GM19099 (cell line): ENCODE data around the gene PRR15.

ENCODE experiments used
- POLR2A ChIP-seq: IDR thresholded peaks from 3 replicates; pipeline ENCODE4 v1.6.1; 2011; ENCODE audit warnings: low read depth; ENCODE audit not compliant: insufficient read length; ENCODE audit errors: extremely low read depth

Gene PRR15, protein sequence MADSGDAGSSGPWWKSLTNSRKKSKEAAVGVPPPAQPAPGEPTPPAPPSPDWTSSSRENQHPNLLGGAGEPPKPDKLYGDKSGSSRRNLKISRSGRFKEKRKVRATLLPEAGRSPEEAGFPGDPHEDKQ

DNA sequence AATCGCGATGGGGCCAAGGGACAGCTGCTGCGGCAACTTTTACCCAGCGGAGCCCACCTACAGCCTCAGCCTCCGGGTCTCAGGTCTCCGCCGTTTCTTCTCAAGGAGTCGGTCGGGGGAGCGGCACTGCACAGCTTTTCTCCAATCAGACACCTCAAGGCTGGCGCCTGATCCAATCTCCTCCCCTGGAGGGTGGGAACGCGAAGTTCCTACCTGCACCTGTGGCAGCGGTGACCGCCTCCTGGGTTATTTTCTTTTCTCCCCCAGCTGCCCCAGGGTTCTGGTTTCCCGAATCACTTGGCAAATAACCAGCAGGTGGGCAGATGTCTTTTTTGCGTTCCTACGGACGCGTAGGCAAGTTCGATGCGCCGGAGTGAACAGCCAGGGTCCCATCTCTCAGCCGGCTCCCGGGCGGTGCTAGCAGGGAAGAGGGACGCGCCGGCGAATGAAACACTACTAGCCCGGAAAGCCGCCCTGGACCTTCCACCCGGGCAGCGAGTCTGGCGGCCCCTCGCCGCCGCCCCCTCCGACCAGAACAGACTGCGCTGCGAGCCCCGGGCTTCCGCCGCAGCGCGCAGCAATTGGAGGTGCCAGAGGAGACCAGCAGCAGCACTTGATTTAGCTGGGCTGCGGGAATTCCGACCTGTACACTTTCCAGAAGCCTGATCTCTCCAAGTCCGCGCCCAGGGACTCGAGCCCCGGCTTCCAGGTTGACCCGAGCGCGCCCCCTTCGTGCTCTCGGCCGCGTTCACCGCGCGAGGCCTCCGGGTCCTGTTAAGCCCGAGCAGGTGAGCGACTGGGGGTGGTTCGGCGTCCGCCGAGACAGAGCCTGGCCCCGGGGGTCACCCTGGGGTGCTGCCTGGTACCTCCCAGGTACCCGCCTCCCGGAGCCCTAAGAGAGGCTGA is at the start of gene PRR15:
Gene PRR15 (plus strand): TSS at position 246 of the 906 bp plus-strand sequence. CDS start 2,495 bp downstream, outside the sequence.
- no peak for TF ChIP-seq POLR2A

DNA sequence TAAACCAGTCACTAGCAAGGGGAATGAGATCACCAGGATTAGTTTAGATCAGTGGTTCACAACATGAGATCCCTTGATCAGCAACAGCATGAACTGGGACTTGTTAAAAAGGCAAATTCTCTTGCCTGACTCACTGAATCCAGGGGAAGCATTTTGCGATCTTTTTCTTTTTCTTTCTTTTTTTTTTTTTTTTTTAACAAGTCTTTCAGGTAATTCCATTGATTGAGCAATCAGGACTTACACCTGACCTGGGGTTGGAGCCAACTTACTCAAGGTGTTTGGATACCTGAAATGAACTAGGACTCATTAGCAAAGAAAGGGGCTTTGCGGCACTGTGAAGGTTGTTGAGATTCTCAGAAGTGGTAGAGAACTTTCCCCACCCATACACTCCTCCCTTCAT is 47.1 kb upstream of the PRR15 start:
- no peak for TF ChIP-seq POLR2A

DNA sequence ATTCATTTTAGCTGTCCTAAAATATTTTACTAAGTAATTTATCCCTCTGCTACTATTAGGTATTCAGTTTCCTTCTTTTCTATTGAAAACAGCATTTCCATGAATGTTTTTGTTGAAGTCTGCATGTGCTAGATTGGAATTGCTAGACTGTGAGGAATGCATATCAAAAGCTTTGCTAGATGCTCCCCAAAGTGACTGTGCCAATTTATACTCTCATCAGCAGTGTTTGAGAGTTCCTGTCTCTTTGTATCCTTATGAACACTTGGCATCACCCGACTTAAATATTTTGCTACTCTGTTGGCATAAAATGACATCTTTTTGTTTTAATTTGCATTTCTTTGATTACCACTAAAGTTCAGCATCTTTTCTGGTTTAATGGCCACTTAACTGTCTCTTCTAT is 45.0 kb upstream of the PRR15 start:
- no peak for TF ChIP-seq POLR2A

DNA sequence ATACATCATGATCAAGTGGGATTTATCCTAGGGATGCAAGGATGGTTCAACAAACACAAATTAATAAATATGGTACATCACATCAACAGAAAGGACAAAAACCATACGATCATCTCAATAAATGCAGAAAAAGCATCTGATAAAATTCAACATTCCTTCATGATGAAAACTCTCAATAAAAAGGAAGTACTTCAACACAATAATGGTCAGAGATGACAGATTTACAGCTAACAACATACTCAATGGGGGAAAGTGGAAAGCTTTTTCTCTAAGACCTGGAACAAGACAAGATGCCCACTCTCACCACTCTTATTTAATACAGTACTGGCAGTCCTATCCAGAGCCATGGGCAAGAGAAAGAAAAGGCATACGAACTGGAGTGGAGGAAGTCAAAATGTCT is 39.9 kb upstream of the PRR15 start:
- TF ChIP-seq POLR2A: no peak

DNA sequence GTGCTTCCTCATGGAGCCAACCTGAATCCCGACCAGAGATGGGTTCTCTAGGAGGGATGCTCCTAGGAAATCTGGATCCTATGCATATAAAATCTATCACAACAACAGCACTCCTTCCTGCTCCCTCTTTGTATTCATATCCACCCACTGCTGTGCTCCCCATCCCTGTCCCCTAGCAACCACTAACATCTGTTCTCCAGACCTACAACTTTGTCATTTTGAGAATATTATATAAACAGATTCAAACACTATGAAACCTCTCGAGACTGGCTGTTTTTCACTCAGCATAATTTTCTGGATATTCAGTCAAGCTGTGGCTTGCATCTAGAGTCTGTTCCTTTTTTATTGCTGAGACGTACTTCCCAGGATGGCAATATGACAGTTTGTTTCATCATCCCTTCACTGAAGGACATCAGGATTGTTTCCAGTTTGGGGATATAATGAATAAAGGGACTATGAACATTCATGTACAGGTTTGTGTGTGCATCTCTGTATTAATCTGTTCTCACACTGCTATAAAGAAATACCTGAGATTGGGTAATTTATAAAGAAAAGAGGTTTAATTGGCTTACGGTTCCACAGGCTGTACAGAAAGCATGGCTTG is 36.0 kb upstream of the PRR15 start:
- TF ChIP-seq POLR2A: no peak

DNA sequence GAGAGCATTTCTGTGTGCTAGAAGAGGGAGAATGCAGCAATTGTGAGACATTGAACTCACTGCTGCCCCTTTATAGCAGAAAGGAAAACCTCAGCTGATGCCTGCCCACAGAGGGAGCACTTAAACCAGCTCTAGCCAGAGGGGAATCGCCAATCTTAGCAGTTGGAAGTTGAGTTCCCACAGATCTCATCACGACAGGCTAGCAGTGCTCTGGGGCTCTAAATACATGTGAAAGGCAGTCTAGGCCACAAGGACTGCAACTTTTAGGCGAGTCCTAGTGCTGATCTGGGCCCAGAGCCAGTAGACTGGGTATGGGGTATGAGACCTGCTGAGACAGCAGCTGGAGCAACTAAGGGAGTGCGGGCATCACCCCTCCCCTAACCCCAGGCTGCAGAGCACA is 25.2 kb upstream of the PRR15 start:
- no peak for TF ChIP-seq POLR2A

DNA sequence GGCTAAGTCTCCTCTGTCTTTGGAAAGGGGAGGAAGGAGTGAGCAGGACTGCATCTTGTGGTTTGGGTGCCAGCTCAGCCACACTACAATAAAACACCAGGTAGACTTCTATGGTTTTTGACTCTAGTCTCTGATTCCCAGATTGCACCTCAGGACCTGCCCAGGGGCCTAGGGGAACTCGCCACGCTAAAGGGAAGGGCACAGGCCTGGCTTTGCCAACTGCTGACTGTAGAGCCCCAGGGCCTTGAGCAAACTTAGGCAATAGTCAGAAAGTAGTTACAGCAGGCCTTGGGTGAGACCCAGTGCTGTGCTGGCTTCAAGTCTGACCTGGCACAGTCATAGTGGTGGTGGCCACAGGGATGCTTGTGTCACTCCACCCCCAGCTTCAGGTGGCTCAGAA is 24.2 kb upstream of the PRR15 start:
- TF ChIP-seq POLR2A: no peak

DNA sequence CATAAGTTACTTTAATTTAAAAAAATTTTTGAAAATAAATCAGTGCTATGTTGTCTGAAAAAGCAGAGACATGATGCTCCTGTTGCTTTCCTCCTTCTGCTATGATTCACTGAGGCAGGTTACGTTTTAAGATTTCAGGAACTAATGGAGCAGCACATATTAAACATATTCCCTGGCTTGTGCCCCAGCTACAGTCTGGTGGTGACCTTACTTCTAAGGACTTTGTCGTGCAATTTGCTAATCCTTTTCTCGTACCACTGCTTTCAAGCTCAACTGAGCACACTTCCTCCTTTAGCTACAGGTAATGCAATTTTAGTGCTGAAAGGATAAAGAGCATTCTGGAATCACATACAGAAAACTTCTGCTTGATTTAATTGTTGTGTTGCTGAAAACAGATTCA is 16.2 kb upstream of the PRR15 start:
- TF ChIP-seq POLR2A: no peak

DNA sequence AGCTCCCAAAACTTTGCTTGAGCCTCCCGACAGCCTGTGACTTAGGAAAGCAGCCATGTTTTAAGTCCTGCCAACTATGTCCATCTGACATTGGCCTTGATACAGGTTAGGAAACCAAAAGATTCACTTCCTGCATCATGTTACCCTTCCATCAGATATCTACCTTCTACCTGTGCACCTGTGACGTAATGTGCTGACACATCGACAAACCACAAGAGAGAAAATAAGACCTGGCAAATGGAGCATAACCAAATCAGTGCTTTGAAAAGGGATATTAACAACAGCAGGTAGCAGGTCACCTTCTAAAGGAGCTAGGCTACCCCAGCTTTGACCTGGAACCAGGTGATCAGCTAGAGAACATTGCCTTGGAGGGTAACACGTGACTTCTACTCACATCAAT is 14.8 kb upstream of the PRR15 start:
- TF ChIP-seq POLR2A: no peak

DNA sequence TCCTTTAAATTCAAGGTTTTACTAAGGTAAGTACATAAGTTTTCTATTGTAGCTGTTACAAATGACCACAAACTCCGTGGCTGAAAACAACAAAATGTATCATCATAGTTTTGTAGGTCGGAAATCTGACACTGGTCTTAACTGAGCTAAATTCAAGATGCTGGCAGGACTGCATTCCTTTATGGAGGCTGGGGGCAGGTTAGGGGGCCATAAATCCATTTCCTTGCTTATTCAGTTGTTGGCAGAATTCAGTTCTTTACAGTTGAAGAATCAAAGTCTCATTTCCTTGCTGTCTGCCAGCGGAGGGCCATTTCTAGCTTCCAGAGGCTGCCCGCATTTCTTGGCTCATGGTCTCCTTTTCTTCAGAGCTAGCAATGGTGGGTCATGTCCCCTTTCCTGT is 11.2 kb upstream of the PRR15 start:
- no peak for TF ChIP-seq POLR2A

DNA sequence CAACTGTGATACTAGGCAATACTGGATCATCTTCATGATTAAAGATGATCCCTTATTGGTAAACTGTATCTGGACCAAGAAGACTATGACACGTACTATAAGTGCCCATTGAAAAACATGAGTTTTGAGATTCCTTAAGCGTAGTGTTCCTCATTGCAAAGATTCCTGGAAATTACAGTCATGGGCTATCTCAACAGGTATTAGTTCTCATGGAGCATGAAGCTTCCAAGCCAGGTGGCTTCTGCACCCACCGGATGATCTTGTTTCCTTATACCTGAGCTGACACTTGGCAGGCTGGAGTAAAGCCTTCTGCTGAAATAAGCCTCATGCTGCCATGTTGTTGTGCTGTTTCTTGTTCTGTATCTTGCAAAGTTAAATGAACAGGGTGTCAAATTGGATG is 8.6 kb upstream of the PRR15 start:
- TF ChIP-seq POLR2A: no peak

DNA sequence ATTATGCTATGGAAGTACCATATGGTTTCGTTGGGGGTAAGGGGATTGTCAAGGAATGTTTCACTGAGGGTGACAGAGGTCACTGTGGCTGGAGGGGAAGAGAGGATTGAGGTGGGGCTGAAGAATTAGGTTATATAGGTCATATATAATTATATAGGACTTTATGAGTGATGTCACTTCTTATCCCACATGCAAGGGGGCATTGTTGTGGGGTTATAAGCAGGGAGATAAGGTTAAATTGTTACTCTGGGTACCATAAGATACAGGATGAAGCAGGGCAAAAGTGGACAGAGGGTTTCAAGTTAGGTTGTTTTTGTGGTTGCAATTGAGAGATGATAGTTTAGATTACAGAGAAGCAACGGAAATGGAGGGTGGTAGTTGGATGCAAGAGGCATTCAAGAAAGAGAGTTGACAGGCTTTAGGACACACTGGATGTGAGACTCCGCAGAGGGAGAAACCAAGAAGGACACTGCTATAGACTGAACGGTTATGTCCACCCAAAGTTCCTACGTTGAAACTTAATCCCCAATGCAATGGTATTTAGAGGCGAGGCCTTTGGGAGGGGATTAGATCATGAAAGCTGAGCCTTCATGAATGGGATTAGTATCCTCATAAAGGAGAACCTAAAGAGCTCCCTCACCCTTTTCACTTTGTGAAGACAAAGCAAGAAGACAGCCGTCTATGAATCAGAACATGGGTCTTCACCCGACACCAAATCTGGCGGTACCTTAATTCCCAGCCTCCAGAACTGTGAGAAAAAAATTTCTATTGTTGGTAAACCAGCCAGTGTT is 7.0 kb upstream of the PRR15 start:
- TF ChIP-seq POLR2A: no peak

DNA sequence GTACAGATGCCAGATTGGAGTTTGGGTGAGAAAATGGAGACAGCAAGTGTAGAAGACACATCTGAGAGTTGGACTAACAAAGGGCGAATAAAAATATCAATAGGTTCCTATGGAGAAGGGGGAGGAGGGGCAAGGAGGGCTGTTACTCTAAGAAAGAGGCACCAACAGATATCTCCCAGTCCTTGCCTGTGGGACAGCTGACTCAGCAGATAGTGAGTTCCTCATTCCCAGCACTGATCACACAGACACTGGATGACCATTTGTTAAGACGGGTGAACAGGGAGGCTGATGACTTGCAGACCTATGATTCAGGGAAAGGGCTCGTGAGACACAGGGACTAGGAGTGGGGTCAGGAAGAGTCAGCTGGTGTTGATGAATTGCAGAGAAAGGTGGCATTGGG is 5.7 kb upstream of the PRR15 start:
- no peak for TF ChIP-seq POLR2A

DNA sequence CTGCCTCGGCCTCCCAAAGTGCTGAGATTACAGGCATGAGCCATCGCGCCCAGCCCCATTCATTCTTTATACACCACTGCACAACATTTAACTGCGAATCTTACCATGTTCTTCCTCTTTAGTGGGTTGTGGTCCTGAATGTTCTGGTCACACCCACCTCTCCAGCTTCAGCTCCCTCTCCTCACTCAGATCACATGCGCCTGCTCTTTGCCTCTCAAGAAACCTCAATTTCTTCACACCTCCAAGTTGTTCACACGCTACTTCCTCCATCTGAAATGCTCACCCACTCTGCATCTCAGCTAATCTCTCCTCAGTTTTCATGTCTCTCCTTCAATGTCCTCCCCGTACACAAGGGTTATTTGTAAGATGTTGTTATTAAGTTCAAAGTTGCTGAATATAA is 2.4 kb upstream of the PRR15 start:
- no peak for TF ChIP-seq POLR2A

DNA sequence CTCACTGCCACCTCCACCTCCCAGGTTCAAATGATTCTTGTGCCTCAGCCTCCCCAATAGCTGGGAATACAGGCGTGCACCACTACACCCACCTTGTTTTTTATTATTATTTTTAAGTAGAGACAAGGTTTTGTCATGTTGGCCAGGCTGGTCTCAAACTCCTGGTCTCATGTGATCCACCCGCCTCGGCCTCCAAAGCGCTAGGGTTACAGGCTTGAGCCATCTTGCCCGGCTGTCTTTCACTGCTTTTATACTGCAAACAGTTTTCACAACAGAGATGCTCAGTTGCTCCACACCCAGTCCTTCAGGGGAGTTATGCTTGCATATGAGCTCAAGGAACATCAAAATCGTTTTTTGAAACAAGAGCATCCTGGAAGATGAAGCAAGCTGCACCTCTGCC is 1.3 kb upstream of the PRR15 start:
- no peak for TF ChIP-seq POLR2A
